Stomach (tissue), 4 donors: Measurements from ENCODE around the gene SRM.

Experiments used
- CTCF ChIP-seq, 7 experiments: fragments of 450-650 bp in 4 of 7; fragments of 200-600 bp in 3 of 7; sonication (generic) in 3 of 7; IDR thresholded peaks; one replicate each; pipeline ENCODE4 v1.5.1; 2016 to 2019; ENCODE audit warnings: antibody characterized with exemption in 7 of 7, control low read depth in 2 of 7, mild to moderate bottlenecking in 1 of 7
- EP300 ChIP-seq: sonication (generic); formaldehyde crosslinking; IDR thresholded peaks from one replicate; pipeline ENCODE4 v1.6.1; 2017; ENCODE audit warnings: antibody characterized with exemption
- POLR2A ChIP-seq, 4 donors: fragments of 450-650 bp; IDR thresholded peaks; one replicate each; pipeline ENCODE4 v1.6.1; 2016; ENCODE audit warnings: antibody characterized with exemption in 4 of 4, control low read depth in 2 of 4, mild to moderate bottlenecking in 1 of 4, moderate library complexity in 1 of 4
- POLR2AphosphoS5 ChIP-seq, 3 donors: sonication (generic); formaldehyde crosslinking; IDR thresholded peaks; one replicate each; pipeline ENCODE4 v1.6.1; 2016; ENCODE audit warnings: antibody characterized with exemption in 3 of 3

GRCh38 chr1:11013160-11013531, 46.7 kb downstream of the SRM start:
- no peak for TF ChIP-seq CTCF (IDR thresholded peaks at IDR 0.05)
- TF ChIP-seq POLR2AphosphoS5 (IDR thresholded peaks at IDR 0.05) = no peak
- no peak for TF ChIP-seq POLR2A (IDR thresholded peaks at IDR 0.05)
- TF ChIP-seq EP300 = no peak
